ENCODE results near the gene CREBBP.

DNA sequence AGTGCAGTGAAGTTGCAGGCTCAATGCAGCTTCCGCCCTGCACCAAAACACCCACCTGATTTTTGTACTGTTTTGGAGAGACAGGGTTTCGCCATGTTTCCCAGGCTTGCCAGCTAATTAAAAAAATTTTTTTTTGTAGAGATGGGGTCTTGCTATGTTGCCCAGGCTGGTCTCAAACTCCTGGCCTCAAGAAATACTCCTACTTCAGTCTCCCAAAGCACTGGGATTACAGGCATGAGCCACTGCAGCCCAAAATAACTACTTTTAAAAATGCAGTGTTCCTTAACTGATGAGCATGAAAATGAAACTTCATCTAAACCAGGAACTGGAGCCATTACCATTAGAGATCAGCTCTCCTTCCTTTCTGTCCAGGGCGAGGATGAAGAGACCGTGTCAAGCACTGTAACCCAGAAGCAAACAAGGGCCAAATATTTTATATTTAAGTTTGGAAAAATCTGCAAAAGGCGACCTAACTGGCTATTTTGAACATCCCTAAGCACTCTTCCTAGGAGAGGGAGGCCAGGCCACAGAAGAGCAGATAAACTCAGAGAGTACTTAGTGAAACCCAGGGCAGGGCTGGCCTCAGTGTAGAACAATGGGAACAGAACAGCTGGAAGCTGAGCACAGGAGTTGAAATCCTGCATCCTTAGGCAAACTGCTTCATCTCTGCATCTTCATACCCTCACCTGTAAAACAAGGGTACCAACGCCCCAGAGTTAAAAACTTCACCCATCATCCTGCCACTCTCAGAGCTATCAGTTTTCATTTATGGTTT, 24.0 kb downstream of the CREBBP start:
- TF ChIP-seq POLR2AphosphoS5 (IDR thresholded peaks at IDR 0.05; ENCODE audit: borderline replicate concordance, low read depth, low read length): no peak
- no peak for TF ChIP-seq EZH2 (IDR thresholded peaks at IDR 0.05)
- no peak for TF ChIP-seq FOXP2 (optimal IDR thresholded peaks at IDR 0.05; ENCODE audit: control extremely low read depth, extremely low read length, insufficient read depth)

Data from SK-N-MC (cell line).